HCT116 (cell line): Measurements from ENCODE around the gene CTLA4.

Experiments
- CEBPB ChIP-seq: IDR thresholded peaks from 2 replicates; pipeline ENCODE4 v1.6.1; 2012; ENCODE audit warnings: low read depth
- EGR1 ChIP-seq: IDR thresholded peaks from 2 replicates; pipeline ENCODE4 v1.6.1; 2012; ENCODE audit warnings: low read depth
- EZH2 ChIP-seq: fragments of 200-600 bp; sonication (generic); IDR thresholded peaks from 2 replicates; pipeline ENCODE4 v1.6.1; 2017; ENCODE audit warnings: antibody characterized with exemption, mixed run types
- EZH2phosphoT487 ChIP-seq: fragments of 200-600 bp; IDR thresholded peaks from 2 replicates; pipeline ENCODE4 v1.6.1; 2018; ENCODE audit warnings: antibody characterized with exemption, borderline replicate concordance
- POLR2A ChIP-seq: IDR thresholded peaks from 2 replicates; pipeline ENCODE4 v1.7.0; 2011; ENCODE audit warnings: borderline replicate concordance; ENCODE audit not compliant: insufficient read depth, insufficient read length; ENCODE audit errors: extremely low read depth
- RAD21 ChIP-seq: IDR thresholded peaks from 2 replicates; pipeline ENCODE4 v1.6.1; 2012; ENCODE audit warnings: low read depth, mild to moderate bottlenecking
- SIN3A ChIP-seq: IDR thresholded peaks from 2 replicates; pipeline ENCODE4 v1.6.1; 2012; ENCODE audit warnings: low read depth
- SP1 ChIP-seq: IDR thresholded peaks from 2 replicates; pipeline ENCODE4 v1.6.1; 2012; ENCODE audit warnings: low read depth
- YY1 ChIP-seq: IDR thresholded peaks from 2 replicates; pipeline ENCODE4 v1.6.1; 2011; ENCODE audit warnings: low read length, low read depth, moderate library complexity, mild to moderate bottlenecking; ENCODE audit not compliant: insufficient replicate concordance; ENCODE audit errors: extremely low read depth
- TF ChIP-seq, protein P1 (sequence below), 3 experiments: fragments of 200-600 bp in 1 of 3; sonication (generic) in 1 of 3; IDR thresholded peaks in 2 of 3; conservative IDR thresholded peaks in 1 of 3; 2 replicates each; pipeline ENCODE4 v1.5.1; 2012 to 2017; ENCODE audit warnings: low read depth in 2 of 3, low read length in 2 of 3, antibody characterized with exemption in 1 of 3, borderline replicate concordance in 1 of 3, control low read depth in 1 of 3, mild to moderate bottlenecking in 1 of 3, mixed read lengths in 1 of 3, mixed run types in 1 of 3, moderate library complexity in 1 of 3; ENCODE audit not compliant: insufficient read depth in 1 of 3
- TF ChIP-seq, protein P2 (sequence below): IDR thresholded peaks from 2 replicates; pipeline ENCODE4 v1.6.1; 2011; ENCODE audit warnings: mild to moderate bottlenecking, low read length, moderate library complexity; ENCODE audit not compliant: insufficient replicate concordance; ENCODE audit errors: extremely low read depth

DNA sequence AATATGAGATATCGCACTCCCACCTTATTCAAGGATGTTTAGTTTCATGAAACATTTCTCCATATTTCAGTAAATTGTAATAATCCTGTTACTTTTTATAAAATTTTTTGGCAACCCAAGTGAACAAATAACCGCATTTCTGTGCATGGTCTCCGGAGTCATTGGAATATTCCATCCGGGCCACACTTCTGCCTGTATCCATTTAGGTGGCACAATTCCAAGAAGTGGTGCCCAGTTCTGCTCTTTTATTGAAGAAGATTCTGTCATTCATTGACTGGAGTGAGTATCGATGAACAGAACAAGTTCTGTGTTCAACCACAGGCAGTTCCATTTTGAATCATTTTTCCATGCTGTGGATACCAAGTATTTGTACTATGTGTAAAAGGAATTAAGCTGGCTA, 42.4 kb downstream of the CTLA4 start:
- TF ChIP-seq, protein P1, sequence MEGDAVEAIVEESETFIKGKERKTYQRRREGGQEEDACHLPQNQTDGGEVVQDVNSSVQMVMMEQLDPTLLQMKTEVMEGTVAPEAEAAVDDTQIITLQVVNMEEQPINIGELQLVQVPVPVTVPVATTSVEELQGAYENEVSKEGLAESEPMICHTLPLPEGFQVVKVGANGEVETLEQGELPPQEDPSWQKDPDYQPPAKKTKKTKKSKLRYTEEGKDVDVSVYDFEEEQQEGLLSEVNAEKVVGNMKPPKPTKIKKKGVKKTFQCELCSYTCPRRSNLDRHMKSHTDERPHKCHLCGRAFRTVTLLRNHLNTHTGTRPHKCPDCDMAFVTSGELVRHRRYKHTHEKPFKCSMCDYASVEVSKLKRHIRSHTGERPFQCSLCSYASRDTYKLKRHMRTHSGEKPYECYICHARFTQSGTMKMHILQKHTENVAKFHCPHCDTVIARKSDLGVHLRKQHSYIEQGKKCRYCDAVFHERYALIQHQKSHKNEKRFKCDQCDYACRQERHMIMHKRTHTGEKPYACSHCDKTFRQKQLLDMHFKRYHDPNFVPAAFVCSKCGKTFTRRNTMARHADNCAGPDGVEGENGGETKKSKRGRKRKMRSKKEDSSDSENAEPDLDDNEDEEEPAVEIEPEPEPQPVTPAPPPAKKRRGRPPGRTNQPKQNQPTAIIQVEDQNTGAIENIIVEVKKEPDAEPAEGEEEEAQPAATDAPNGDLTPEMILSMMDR (IDR thresholded peaks at IDR 0.05 in 2 of 3, conservative IDR thresholded peaks at IDR 0.05 in 1 of 3; ENCODE audit: borderline replicate concordance in 1 of 3, insufficient read depth in 1 of 3, low read depth in 2 of 3, low read length in 2 of 3) = no peak
- TF ChIP-seq, protein P2, sequence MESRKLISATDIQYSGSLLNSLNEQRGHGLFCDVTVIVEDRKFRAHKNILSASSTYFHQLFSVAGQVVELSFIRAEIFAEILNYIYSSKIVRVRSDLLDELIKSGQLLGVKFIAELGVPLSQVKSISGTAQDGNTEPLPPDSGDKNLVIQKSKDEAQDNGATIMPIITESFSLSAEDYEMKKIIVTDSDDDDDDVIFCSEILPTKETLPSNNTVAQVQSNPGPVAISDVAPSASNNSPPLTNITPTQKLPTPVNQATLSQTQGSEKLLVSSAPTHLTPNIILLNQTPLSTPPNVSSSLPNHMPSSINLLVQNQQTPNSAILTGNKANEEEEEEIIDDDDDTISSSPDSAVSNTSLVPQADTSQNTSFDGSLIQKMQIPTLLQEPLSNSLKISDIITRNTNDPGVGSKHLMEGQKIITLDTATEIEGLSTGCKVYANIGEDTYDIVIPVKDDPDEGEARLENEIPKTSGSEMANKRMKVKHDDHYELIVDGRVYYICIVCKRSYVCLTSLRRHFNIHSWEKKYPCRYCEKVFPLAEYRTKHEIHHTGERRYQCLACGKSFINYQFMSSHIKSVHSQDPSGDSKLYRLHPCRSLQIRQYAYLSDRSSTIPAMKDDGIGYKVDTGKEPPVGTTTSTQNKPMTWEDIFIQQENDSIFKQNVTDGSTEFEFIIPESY = no peak
- no peak for TF ChIP-seq YY1
- no peak for TF ChIP-seq POLR2A
- no peak for TF ChIP-seq SIN3A
- TF ChIP-seq EZH2 = no peak
- TF ChIP-seq EZH2phosphoT487 = no peak
- no peak for TF ChIP-seq SP1
- no peak for TF ChIP-seq RAD21
- TF ChIP-seq EGR1 = no peak
- TF ChIP-seq CEBPB = no peak
